OCI-LY1 (cell line): ENCODE measurements around the gene OOEP.

Source experiments
- EZH2 ChIP-seq: fragments of 200-600 bp; sonication (generic), shearing (Covaris generic); IDR thresholded peaks from 2 replicates; pipeline ENCODE4 v1.8.0; 2017; ENCODE audit warnings: borderline replicate concordance, mixed run types, mild to moderate bottlenecking, antibody characterized with exemption, low read length, moderate library complexity, mixed read lengths
- TF ChIP-seq, protein P1 (sequence below): fragments of 200-600 bp; sonication (generic), shearing (Covaris generic); IDR thresholded peaks from 2 replicates; pipeline ENCODE4 v1.5.1; 2017; ENCODE audit warnings: mild to moderate bottlenecking, antibody characterized with exemption, low read length, moderate library complexity, mixed read lengths

DNA sequence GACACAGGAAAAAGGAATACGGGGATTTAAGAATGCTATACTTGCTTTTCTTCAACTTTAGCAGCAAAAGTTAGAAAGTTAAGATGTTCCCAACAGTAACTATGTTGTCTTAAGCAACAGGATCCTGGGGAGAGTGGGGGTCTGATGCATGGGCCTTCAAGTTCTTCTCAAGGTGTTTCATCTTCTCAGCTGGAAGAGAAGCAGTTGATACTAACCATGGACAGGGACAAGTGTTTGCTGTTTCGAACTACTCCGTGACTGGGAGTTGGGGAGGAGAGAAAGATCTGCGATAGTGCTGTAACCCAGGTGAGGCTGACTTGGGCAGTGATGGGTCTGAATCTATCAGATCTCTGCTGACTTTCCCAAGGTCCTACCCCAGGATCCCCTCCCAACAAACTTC lies 1.0 kb downstream of the OOEP start:
- no peak for TF ChIP-seq EZH2
- TF ChIP-seq, protein P1, sequence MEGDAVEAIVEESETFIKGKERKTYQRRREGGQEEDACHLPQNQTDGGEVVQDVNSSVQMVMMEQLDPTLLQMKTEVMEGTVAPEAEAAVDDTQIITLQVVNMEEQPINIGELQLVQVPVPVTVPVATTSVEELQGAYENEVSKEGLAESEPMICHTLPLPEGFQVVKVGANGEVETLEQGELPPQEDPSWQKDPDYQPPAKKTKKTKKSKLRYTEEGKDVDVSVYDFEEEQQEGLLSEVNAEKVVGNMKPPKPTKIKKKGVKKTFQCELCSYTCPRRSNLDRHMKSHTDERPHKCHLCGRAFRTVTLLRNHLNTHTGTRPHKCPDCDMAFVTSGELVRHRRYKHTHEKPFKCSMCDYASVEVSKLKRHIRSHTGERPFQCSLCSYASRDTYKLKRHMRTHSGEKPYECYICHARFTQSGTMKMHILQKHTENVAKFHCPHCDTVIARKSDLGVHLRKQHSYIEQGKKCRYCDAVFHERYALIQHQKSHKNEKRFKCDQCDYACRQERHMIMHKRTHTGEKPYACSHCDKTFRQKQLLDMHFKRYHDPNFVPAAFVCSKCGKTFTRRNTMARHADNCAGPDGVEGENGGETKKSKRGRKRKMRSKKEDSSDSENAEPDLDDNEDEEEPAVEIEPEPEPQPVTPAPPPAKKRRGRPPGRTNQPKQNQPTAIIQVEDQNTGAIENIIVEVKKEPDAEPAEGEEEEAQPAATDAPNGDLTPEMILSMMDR: no peak
